Panc1 (cell line): Measurements from ENCODE around the gene CIPC.

Experiments
- POLR2AphosphoS5 ChIP-seq: IDR thresholded peaks from 2 replicates; pipeline ENCODE4 v1.6.1; 2012; ENCODE audit warnings: mild to moderate bottlenecking, low read depth, low read length, moderate library complexity
- TF ChIP-seq, protein P1 (sequence below): fragments of 450-650 bp; IDR thresholded peaks from 2 replicates; pipeline ENCODE4 v1.5.1; 2017; ENCODE audit warnings: mild to moderate bottlenecking
- TF ChIP-seq, protein P2 (sequence below), 2 experiments: IDR thresholded peaks; 2 replicates each; pipeline ENCODE4 v1.6.1; 2011 to 2012; ENCODE audit warnings: low read depth in 2 of 2, control low read depth in 1 of 2, low read length in 1 of 2, mild to moderate bottlenecking in 1 of 2, moderate library complexity in 1 of 2; ENCODE audit not compliant: insufficient read depth in 1 of 2

DNA sequence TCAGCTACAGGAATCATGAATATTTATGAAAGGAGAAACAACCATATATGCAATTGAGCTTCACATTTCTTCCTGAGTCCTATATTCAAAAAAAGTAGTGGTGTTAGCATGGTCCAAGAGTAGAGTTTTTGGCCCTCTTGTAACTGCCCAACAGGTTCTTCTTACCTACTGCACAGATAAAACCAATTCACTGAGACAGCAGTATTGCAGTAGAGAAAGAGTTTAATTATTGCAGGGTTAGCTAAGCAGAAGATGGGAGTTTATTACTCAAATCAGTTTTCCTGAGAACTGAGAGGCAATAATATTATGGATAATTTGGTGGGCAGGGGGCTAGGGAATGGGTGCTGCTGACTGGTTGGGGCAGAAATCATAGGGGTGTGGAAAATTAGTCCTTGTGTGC lies 6.5 kb upstream of the CIPC start:
- TF ChIP-seq POLR2AphosphoS5: no peak
- TF ChIP-seq, protein P1, sequence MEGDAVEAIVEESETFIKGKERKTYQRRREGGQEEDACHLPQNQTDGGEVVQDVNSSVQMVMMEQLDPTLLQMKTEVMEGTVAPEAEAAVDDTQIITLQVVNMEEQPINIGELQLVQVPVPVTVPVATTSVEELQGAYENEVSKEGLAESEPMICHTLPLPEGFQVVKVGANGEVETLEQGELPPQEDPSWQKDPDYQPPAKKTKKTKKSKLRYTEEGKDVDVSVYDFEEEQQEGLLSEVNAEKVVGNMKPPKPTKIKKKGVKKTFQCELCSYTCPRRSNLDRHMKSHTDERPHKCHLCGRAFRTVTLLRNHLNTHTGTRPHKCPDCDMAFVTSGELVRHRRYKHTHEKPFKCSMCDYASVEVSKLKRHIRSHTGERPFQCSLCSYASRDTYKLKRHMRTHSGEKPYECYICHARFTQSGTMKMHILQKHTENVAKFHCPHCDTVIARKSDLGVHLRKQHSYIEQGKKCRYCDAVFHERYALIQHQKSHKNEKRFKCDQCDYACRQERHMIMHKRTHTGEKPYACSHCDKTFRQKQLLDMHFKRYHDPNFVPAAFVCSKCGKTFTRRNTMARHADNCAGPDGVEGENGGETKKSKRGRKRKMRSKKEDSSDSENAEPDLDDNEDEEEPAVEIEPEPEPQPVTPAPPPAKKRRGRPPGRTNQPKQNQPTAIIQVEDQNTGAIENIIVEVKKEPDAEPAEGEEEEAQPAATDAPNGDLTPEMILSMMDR: no peak
- TF ChIP-seq, protein P2, sequence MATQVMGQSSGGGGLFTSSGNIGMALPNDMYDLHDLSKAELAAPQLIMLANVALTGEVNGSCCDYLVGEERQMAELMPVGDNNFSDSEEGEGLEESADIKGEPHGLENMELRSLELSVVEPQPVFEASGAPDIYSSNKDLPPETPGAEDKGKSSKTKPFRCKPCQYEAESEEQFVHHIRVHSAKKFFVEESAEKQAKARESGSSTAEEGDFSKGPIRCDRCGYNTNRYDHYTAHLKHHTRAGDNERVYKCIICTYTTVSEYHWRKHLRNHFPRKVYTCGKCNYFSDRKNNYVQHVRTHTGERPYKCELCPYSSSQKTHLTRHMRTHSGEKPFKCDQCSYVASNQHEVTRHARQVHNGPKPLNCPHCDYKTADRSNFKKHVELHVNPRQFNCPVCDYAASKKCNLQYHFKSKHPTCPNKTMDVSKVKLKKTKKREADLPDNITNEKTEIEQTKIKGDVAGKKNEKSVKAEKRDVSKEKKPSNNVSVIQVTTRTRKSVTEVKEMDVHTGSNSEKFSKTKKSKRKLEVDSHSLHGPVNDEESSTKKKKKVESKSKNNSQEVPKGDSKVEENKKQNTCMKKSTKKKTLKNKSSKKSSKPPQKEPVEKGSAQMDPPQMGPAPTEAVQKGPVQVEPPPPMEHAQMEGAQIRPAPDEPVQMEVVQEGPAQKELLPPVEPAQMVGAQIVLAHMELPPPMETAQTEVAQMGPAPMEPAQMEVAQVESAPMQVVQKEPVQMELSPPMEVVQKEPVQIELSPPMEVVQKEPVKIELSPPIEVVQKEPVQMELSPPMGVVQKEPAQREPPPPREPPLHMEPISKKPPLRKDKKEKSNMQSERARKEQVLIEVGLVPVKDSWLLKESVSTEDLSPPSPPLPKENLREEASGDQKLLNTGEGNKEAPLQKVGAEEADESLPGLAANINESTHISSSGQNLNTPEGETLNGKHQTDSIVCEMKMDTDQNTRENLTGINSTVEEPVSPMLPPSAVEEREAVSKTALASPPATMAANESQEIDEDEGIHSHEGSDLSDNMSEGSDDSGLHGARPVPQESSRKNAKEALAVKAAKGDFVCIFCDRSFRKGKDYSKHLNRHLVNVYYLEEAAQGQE (IDR thresholded peaks at IDR 0.05; ENCODE audit: insufficient read depth in 1 of 2, low read depth in 2 of 2, low read length in 1 of 2): no peak
